ENCODE data around the gene PRKCE. TPM values are rescaled to one million over a fixed set of nuclear protein-coding genes. Genes with fewer than 3 reads are reported as not detected.
A peak's percentile ranks its signal among the peaks of the same experiment; 100 is the strongest.

The PRKCE gene
- polyA plus RNA-seq, 1 experiment = 16.7 TPM

- Histone ChIP-seq H3K9me3 (ENCODE audit: control insufficient read depth, insufficient read depth, low read length) (peaks cover 7% of the 10 kb centered on the region), H3K27ac (ENCODE audit: low read depth, low read length) (no peak overlapping the region), H3K27me3 (ENCODE audit: control insufficient read depth, insufficient read depth, low read length) (no peaks in the 10 kb centered on the region), H3K4me3 (ENCODE audit: low read depth, low read length) (no peak overlapping the region)
- TF ChIP-seq CTCF (IDR thresholded peaks at IDR 0.05; ENCODE audit: low read depth, low read length) = peak; percentile 64
- ChIA-PET POLR2A (interaction anchor here (0.6 to 1.9 kb wide), 2 partner anchors 286 to 450 kb away, joined by 3 to 4 read pairs; partner anchors contain the start of gene EPAS1), CTCF (interaction anchor here (0.6 to 2.3 kb wide), 21 partner anchors 18 to 449 kb away, joined by 3 to 11 read pairs (median 4); partner anchors contain the start of gene EPAS1)
- DNase-seq (ENCODE audit: low read depth, low spot score) = no peak
Measured at GRCh38 chr2:46010925-46011490, 359.5 kb downstream of the PRKCE start.

DNA sequence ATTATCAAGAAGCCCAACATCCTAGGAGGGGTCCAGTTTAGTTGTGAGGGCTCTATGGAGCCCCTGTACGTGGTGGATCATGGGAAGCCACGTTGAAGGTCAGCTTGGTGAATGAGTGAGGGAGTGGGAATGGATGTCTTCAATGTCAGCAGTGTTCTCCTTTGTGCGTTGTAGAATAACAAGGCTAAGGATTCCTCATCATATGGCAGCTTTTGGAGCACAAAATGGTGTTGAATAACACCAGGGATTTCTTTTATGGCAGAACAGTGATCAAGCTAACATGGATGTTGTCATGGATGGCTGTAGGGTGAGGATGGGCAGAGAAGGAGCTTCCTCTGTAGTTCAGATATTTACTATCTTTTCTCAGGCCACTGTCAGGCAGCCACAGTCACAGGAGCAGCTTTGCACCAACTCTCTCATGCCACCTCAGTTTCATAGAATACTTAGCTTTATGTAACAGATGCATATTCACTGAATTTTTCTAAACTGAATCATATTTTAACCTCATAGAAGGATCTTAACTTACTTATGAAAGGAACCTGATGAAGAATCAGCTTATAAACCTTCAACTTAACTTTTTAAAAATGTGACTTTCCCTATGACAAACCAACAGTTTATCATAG lies 361.3 kb downstream of the PRKCE start:
- no peak overlapping the region for H3K27ac ChIP-seq (ENCODE audit: low read depth, low read length)
- ChIA-PET CTCF (interaction anchor here (0.7 to 1.5 kb wide), 5 partner anchors 19 to 353 kb away, joined by 3 to 6 read pairs (median 3); no protein-coding TSS in a partner anchor), POLR2A (interaction anchor here (1.4 kb wide), 1 partner anchor 285 kb away, joined by 5 read pairs; the partner anchor contains the start of gene EPAS1)
- DNase-seq (ENCODE audit: low read depth, low spot score) = no peak
- H3K9me3 ChIP-seq (ENCODE audit: control insufficient read depth, insufficient read depth, low read length) = peaks cover 4% of the 10 kb centered on the region
- no peaks in the 10 kb centered on the region for H3K27me3 ChIP-seq (ENCODE audit: control insufficient read depth, insufficient read depth, low read length)
- TF ChIP-seq CTCF (IDR thresholded peaks at IDR 0.05; ENCODE audit: low read depth, low read length) = no peak
- H3K4me3 ChIP-seq (ENCODE audit: low read depth, low read length) = no peak overlapping the region

GRCh38 chr2:46013726-46014125 lies 362.3 kb downstream of the PRKCE start:
- Histone ChIP-seq H3K4me3 (ENCODE audit: low read depth, low read length) (no peak overlapping the region), H3K27ac (ENCODE audit: low read depth, low read length) (no peak overlapping the region), H3K27me3 (ENCODE audit: control insufficient read depth, insufficient read depth, low read length) (no peaks in the 10 kb centered on the region), H3K9me3 (ENCODE audit: control insufficient read depth, insufficient read depth, low read length) (no peaks in the 10 kb centered on the region)
- no peak for TF ChIP-seq CTCF (IDR thresholded peaks at IDR 0.05; ENCODE audit: low read depth, low read length)
- CTCF ChIA-PET = interaction anchor here (1.1 to 1.5 kb wide), 2 partner anchors 49 to 281 kb away, joined by 3 to 6 read pairs; no protein-coding TSS in a partner anchor
- no peak for DNase-seq (ENCODE audit: low read depth, low spot score)
- POLR2A ChIA-PET = interaction anchor here (1.4 kb wide), 1 partner anchor 284 kb away, joined by 5 read pairs; the partner anchor contains the start of gene EPAS1

DNA sequence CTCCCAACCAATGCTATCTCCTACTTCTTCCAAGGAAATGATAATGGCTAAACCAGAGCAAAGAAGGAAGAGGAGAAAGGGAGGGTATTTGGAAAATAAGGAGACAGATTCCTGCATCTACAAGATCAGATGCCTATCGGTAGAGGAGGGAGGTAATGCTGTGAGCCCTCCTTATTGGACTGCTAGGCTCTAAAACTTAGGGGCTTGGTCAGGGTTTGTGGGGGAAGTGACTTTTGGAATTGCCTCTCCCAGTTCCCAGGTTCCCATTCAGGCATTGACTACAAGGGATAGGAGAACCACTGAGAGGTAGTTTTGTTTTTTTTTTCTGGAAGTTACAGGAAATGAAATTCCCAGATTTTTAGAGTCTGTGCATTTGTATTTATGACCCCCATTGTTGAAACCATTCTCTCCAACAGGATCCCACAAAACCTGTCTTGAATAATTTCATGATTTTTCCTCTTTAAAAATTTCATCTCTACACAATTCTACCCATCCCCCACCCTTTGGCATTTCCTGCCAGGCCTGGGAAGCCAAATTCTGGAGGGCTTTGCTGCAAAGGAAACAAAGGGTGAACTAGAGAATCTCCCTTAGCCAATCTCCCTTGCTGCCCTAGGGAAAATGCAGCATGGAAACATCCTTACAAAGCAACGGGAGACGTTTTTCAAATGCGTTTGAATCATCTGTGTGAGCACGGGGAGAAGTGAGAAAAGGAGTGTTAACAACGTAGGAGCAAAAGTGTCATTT lies 363.6 kb downstream of the PRKCE start:
- Histone ChIP-seq H3K27ac (ENCODE audit: low read depth, low read length) (no peak overlapping the region), H3K9me3 (ENCODE audit: control insufficient read depth, insufficient read depth, low read length) (no peaks in the 10 kb centered on the region), H3K4me3 (ENCODE audit: low read depth, low read length) (no peak overlapping the region), H3K27me3 (ENCODE audit: control insufficient read depth, insufficient read depth, low read length) (no peaks in the 10 kb centered on the region)
- DNase-seq (ENCODE audit: low read depth, low spot score) = no peak
- CTCF ChIA-PET = interaction anchor here (0.6 to 0.7 kb wide), 3 partner anchors 351 to 409 kb away, joined by 3 to 6 read pairs (median 5); no protein-coding TSS in a partner anchor
- no peak for TF ChIP-seq CTCF (IDR thresholded peaks at IDR 0.05; ENCODE audit: low read depth, low read length)
- POLR2A ChIA-PET = no interaction called here
